GM18867 (cell line): ENCODE results near the gene CH25H.

Experiments used
- ATAC-seq: cut with Tn5 transposase; IDR thresholded peaks from one replicate; pipeline ENCODE4 v1.9.1; 2021; ENCODE audit warnings: mild to moderate bottlenecking, moderate library complexity; ENCODE audit not compliant: unreplicated experiment

CH25H gene

DNA sequence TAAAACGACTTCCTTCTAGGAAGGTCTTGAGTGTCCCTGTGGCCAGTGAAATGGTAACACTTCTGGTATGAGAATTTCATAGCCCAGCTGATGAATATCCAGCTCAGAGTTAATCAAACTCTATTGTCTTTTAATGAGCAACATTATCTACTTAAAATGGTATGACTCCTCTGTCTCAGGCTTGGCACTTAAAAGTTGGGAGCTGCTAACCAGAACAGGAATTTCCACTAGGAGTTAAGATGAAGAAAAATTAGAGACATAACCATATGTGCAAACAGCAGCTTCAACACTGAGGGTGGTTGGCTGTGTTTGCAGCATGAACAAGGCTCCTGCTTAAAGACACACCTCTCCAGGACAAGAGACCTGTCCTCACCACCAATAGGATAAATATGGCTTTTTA lies 46.8 kb downstream of the CH25H start:
- no peak for ATAC-seq

DNA sequence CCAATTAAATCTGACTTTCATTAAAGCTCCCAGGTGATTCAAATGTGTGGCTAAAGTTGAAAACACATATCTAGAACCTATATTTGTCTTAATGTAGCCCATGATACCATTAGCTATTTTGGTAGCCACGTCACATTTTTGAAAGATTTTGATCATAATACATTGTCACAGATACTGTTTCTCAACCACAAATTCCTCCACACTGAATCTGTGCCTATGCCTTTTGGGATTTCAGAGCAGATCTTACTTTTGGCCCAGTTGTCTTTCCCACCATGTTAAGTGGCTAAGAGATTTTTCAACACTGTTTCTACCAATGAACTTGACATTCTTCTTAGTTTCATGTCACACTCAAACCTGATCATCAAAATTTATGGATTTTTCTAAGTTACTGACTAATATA lies 47.4 kb downstream of the CH25H start:
- no peak for ATAC-seq

GRCh38 chr10:89159316-89159715 lies 47.8 kb downstream of the CH25H start:
- ATAC-seq: no peak

DNA sequence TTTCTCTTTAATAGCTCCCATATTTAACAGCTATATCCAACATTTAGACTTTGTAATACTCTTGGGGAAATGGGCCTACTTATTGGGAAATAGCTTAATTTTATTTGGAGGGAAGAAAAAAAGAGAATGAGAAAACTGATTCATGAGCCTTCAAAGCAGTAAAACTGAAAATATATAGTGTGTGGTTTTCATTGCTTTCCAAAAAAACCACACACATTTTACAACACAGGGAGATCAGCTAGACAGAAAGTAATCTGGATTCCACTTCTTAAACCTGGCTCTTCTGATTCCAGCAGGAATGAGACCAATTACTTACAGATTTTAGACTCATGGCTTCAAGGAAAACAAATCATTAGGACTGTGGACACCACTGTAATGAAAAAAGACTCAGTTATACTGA lies 48.7 kb downstream of the CH25H start:
- ATAC-seq: no peak

DNA sequence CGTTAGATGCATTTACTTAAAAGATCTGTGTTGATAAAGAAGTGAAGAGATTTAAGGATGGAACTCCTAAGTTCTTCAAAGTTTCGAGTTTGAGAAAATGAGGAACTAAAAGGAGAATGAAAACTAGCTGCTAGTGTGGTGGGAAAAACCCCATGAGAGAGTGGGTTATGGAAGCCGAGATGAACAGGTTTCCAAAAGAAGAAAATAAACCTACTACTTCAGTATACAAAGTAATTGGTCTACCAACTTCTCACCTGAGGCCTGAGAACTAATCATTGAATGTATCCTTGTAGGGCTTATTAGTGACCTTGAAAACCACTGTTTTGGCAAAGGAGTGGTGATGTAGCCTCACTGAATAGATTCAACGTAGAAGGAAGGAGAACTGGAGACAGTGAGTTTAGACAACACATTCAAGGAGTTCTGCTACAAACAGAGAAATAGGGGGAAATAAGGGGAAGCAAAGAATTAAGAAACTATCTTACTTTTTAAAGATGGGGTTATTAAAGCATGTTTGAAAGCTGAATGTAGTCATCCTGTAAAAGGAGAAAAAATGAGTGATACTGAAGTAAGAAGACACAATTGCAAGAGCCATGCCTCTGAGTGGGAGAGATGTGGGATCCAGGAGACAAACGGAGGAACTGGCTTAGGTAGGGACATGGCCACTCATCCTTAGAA lies 50.8 kb downstream of the CH25H start:
- ATAC-seq: peak; percentile 39
